Measurements from ENCODE around the gene GOT1. TPM values are rescaled to one million over a fixed set of nuclear protein-coding genes. Genes with fewer than 3 reads are reported as not detected.

GOT1 gene
- total and polyA plus RNA-seq, 2 donors from 2014 or later = 73.2 to 241 TPM

DNA sequence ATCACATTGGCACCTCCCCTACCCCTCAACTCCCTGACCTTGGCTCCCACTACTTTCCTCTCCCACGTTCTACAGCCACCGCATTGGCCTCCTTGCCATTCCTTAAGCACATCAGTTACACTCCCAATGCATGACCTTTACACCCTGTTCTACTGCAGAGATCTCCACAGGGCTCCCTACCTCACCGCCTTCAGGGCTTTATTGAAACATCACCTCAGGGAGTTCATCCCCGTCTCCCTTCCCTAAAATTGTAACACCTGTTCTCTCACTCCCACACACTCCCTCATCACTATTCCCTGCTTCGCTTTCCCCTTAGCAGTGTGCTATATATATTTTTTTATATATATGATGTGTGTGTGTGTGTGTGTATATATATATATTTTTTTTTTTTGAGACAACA lies 82.8 kb downstream of the GOT1 start:
- Histone ChIP-seq H3K27me3 (ENCODE audit: control insufficient read depth, insufficient read depth, low read length) (no peaks in the 10 kb centered on the region), H3K4me3 (ENCODE audit: low read length in 3 of 3) (no peak overlapping the region), H3K9ac (ENCODE audit: low read length in 3 of 3) (no peak overlapping the region), H3K27ac (ENCODE audit: low read depth in 2 of 2, low read length in 2 of 2) (no peak overlapping the region), H3K4me1 (ENCODE audit: control insufficient read depth in 2 of 3, insufficient read depth in 2 of 3, low read depth in 1 of 3, low read length in 3 of 3) (no peaks in the 10 kb centered on the region), H3K36me3 (ENCODE audit: control insufficient read depth in 2 of 3, insufficient read depth in 3 of 3, low read length in 3 of 3) (no peaks in the 10 kb centered on the region), H3K9me3 (ENCODE audit: control insufficient read depth in 2 of 3, insufficient read depth in 1 of 3, low read length in 3 of 3) (no peaks in the 10 kb centered on the region)
- no peak for FAIRE-seq
- DNase-seq = no peak
- intact Hi-C loops (cut with DNase I) = no loop called here
- no peak for TF ChIP-seq CTCF (IDR thresholded peaks at IDR 0.05; ENCODE audit: borderline replicate concordance, extremely low read depth, insufficient read depth)

Other genes starting within 250 kb of the GOT1 start
- 3.0 TPM for gene HPSE2, start 194.8 kb downstream of the GOT1 start, total RNA-seq
- gene HPSE2, start 194.8 kb downstream of the GOT1 start, polyA plus RNA-seq (ENCODE audit: insufficient read depth, low read depth, low replicate concordance) = 1.4 TPM
- 0.85 TPM for gene CNNM1, start 101.3 kb downstream of the GOT1 start, total RNA-seq
- 0.49 TPM for gene CNNM1, start 101.3 kb downstream of the GOT1 start, polyA plus RNA-seq (ENCODE audit: insufficient read depth, low read depth, low replicate concordance)
- gene NKX2-3, start 102.3 kb upstream of the GOT1 start, total RNA-seq = not detected
- gene NKX2-3, start 102.3 kb upstream of the GOT1 start, polyA plus RNA-seq (ENCODE audit: insufficient read depth, low read depth, low replicate concordance) = not detected
- 43.0 TPM for gene SLC25A28, start 189.8 kb upstream of the GOT1 start, total RNA-seq
- gene SLC25A28, start 189.8 kb upstream of the GOT1 start, polyA plus RNA-seq (ENCODE audit: insufficient read depth, low read depth, low replicate concordance) = 57.1 TPM
- 16.1 TPM for gene ENTPD7, start 228.9 kb upstream of the GOT1 start, total RNA-seq
- gene ENTPD7, start 228.9 kb upstream of the GOT1 start, polyA plus RNA-seq (ENCODE audit: insufficient read depth, low read depth, low replicate concordance) = 1.4 TPM

Measured in kidney (tissue), 14 donors.